Measurements from ENCODE around the gene PPP2R2B.

Gene PPP2R2B

GRCh38 chr5:146888351-146888978 lies 9.9 kb upstream of the PPP2R2B start:
- DNase-seq (ENCODE audit: low spot score), result no peak

- no peak for DNase-seq (ENCODE audit: low spot score)
These were observed 5.6 kb upstream of the PPP2R2B start for GRCh38 chr5:146884066-146884626.

GRCh38 chr5:146883511-146883910 lies 5.0 kb upstream of the PPP2R2B start:
- DNase-seq (ENCODE audit: low spot score), result no peak

GRCh38 chr5:146880966-146881365 lies 2.4 kb upstream of the PPP2R2B start:
- DNase-seq (ENCODE audit: low spot score), result no peak

- no peak for DNase-seq (ENCODE audit: low spot score)
These were observed 628 bp downstream of the PPP2R2B start for GRCh38 chr5:146877783-146878475.

- DNase-seq (ENCODE audit: low spot score), result no peak
These were observed 1.3 kb downstream of the PPP2R2B start for GRCh38 chr5:146877178-146877681.

- DNase-seq (ENCODE audit: low spot score), result no peak
These were observed 5.2 kb downstream of the PPP2R2B start for GRCh38 chr5:146873186-146873917.

GRCh38 chr5:146872188-146872587 lies 6.4 kb downstream of the PPP2R2B start:
- no peak for DNase-seq (ENCODE audit: low spot score)

GRCh38 chr5:146867996-146868708 lies 10.4 kb downstream of the PPP2R2B start:
- DNase-seq (ENCODE audit: low spot score), result no peak

- no peak for DNase-seq (ENCODE audit: low spot score)
These were observed 12.3 kb downstream of the PPP2R2B start for GRCh38 chr5:146866263-146866662.

- DNase-seq (ENCODE audit: low spot score), result no peak
These were observed 15.9 kb downstream of the PPP2R2B start for GRCh38 chr5:146862641-146863040.

GRCh38 chr5:146860213-146860893 lies 18.2 kb downstream of the PPP2R2B start:
- DNase-seq (ENCODE audit: low spot score), result no peak

- DNase-seq (ENCODE audit: low spot score), result no peak
These were observed 26.5 kb downstream of the PPP2R2B start for GRCh38 chr5:146852089-146852488.

- DNase-seq (ENCODE audit: low spot score), result no peak
These were observed 27.4 kb downstream of the PPP2R2B start for GRCh38 chr5:146851133-146851532.

- no peak for DNase-seq (ENCODE audit: low spot score)
These were observed 28.8 kb downstream of the PPP2R2B start for GRCh38 chr5:146849694-146850303.

GRCh38 chr5:146848133-146848532 lies 30.4 kb downstream of the PPP2R2B start:
- no peak for DNase-seq (ENCODE audit: low spot score)

- DNase-seq (ENCODE audit: low spot score), result no peak
These were observed 38.5 kb downstream of the PPP2R2B start for GRCh38 chr5:146840016-146840415.

- no peak for DNase-seq (ENCODE audit: low spot score)
These were observed 42.2 kb downstream of the PPP2R2B start for GRCh38 chr5:146836226-146836842.

GRCh38 chr5:146832985-146833732 lies 45.4 kb downstream of the PPP2R2B start:
- no peak for DNase-seq (ENCODE audit: low spot score)

GRCh38 chr5:146828385-146828784 lies 50.2 kb downstream of the PPP2R2B start:
- DNase-seq (ENCODE audit: low spot score), result no peak

Measured in kidney capillary endothelial cell (primary cell).